ENCODE measurements around the gene LTBP3.
A peak's percentile ranks its signal among the peaks of the same experiment; 100 is the strongest.

LTBP3 gene

GRCh38 chr11:65585396-65586246 is 27.5 kb upstream of the LTBP3 start:
- no peak for DNase-seq

DNA sequence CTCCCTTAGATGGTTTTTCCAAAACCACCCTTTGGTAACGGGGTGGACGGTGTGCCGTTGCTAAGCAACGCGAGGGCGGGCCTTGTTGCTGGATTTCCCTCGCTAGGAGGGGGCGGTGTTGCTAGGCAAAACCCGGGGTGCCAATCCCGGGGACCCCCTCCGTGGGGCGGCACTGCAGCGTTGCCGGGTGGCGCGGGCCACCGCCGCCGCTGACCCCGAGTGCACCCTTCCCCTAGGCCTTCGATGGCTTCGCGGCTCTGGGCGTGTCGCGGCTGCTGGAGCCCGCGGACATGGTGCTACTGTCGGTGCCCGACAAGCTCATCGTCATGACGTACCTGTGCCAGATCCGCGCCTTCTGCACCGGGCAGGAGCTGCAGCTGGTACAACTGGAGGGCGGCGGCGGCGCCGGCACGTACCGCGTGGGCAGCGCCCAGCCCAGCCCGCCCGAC is 26.6 kb upstream of the LTBP3 start:
- no peak for DNase-seq

- no peak for DNase-seq
Observed at GRCh38 chr11:65584106-65584505, 25.9 kb upstream of the LTBP3 start.

- no peak for DNase-seq
Observed at GRCh38 chr11:65583589-65583988, 25.4 kb upstream of the LTBP3 start.

DNA sequence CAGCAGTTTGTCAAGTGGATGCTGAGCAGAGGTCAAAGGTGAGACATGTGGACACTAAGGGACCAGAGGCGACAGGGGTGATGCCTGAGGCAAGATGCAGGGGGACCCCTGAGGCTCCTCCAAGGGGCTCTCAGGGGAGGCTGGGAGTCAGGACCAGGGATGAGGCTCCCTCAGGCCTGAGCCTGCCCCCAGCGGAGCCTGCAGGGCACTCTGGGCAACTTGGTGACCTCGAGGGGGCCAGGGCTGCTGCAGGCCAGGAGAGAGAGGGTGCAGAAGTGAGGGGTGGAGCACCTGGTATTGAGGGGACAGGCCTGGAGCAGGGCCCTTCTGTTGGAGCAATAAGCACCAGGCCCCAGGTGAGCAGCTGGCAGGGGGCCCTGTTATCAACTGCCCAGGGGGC is 23.8 kb upstream of the LTBP3 start:
- DNase-seq = no peak

DNA sequence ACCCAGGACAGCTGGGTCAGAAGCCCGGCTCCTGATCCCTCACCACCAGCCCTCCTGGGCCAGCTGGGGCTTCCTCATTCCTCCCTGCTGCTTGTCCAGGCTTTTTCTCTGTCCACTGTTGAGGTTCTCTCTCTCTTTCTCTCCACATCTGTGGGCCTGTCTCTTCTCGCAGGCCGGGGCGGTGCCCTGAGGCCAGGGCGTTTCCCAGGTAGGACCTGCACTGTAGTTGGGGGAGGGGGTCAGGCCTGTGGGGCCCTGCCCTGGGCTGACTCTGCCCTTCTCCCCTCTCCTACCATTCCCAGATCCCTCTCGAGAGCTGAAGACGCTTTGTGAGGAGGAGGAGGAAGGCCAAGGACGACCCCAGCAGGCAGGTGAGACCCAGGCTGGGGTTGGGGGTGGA is 22.6 kb upstream of the LTBP3 start:
- no peak for DNase-seq

DNA sequence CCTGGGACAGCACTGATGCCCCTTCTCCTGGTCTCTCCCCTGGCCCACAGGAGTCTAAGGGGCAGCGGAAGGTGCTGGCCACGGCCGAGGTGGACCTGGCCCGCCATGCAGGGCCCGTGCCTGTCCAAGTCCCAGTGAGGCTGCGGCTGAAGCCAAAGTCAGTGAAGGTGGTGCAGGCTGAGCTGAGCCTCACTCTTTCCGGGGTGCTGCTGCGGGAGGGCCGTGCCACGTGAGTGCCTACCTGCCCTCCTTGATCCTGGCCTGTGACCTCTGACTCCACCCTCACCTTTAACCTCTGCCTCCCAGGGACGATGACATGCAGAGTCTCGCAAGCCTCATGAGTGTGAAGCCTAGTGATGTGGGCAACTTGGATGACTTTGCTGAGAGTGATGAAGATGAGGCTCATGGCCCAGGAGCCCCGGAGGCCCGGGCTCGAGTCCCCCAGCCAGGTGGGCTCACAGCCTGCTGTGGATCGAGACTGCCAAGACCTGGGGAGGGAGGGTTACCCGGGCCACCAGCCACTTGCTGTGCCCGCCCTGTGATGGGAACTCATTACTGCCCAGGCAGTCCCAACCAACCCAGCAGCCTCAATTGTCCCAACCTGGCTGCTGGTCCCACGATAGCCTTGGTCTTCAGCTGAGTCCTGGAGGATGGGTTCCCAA is 22.0 kb upstream of the LTBP3 start:
- no peak for DNase-seq

DNA sequence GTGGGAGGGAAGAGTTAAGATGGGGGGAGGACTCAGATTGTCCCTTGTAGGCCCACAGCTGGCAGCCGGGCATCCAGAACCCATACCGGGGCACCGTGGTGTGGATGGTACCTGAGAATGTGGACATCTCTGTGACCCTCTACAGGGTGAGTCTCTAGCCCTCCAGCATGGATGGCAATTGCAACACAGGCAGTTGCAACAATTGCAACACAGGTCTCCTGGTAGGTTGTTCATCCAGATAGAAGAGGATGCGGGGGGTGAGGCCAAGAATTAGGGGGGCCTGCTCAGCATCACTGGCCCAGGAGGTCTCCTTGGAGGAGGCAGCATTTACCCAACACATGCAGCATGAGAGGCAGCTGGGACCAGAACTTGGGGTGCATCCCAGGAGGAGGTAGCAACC is 21.1 kb upstream of the LTBP3 start:
- DNase-seq = no peak

GRCh38 chr11:65578667-65579066 is 20.5 kb upstream of the LTBP3 start:
- no peak for DNase-seq

DNA sequence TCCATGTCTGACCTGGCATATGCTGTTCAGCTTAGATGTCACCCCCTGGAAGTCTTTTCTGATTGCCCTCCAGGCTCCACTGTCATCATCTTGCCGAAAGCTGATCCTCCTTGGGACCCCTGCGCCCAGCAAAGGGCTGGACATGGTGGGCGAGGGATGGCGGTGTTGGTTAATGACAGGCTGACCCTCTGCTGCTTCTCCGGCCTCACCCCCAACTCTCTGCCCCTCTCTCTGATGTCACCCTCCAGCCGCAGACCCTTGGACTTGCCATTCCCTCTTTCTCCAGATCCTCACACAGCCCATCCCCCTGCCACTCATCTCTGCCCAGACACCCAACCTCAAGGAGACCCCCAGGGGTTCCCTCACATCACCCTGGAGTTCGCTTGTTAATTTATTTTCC is 20.0 kb upstream of the LTBP3 start:
- DNase-seq = no peak

DNA sequence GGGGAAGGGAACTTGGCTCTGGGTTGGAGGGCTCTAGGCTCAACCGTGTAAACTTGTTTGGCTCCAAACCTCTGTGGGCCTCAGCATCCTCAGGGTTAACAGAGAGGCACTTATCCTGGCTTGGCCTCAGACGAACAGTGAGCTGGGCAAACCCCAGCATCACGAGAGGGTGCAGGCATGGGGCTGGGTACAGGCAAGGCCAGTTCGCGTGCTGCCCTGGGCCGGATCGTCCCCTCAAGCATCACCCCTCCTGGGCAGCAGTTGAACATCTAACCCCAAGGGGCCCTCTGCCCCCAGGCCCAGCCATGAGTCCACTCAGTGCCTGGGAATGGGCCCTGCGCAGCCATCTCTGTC is 19.6 kb upstream of the LTBP3 start:
- no peak for DNase-seq

DNA sequence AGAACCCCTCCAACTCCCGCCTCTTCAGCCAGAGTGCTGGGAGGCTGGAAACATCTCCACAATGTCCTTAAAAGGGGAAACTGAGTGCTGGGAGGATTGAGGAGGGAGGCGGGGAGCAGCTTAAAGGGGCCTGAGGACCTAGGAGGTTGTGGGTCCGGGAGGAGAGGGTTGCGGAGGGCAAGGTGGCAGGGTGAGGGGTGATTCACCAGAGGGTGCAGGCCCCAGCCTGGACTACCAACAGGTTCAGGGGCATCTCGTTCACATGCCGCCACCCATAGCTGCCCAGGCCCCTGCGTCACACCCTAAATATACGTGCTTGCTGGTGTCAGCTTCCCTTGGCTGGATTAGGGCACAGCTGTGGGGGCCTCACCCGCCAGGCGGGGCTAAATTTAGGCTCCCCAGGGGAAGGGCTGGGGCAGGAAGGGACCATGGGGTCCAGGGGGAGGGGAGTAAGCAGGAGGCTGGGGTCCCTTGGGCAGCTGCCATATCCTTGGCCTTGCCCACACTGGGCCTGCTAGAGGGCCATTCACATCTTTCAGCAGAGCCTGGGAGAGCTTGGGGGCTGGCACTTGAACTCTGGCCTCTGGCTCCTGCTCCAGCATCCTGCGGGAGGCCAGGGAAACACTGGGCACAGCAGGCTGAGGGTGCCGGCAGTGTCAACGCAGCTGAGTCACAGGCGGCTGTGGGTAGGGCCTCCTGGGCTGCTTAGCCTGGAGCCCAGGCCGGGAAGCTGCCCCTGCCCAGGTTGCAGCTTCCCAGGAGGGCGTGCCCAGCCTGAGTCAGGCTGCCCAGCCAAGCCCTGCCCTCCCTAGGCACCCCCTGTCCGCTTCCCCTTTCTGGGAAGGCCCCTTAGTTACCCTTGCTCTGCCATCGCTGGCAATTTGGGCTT is 19.0 kb upstream of the LTBP3 start:
- no peak for DNase-seq

- DNase-seq = no peak
Observed at GRCh38 chr11:65576232-65576866, 18.2 kb upstream of the LTBP3 start.

- no peak for DNase-seq
Observed at GRCh38 chr11:65575568-65576231, 17.5 kb upstream of the LTBP3 start, which contains the start of gene EHBP1L1. TSS of gene EHBP1L1 (plus strand) at chr11:65576053. CDS start at chr11:65576303, 250 bp downstream.

GRCh38 chr11:65574811-65575567 is 16.8 kb upstream of the LTBP3 start:
- no peak for DNase-seq

DNA sequence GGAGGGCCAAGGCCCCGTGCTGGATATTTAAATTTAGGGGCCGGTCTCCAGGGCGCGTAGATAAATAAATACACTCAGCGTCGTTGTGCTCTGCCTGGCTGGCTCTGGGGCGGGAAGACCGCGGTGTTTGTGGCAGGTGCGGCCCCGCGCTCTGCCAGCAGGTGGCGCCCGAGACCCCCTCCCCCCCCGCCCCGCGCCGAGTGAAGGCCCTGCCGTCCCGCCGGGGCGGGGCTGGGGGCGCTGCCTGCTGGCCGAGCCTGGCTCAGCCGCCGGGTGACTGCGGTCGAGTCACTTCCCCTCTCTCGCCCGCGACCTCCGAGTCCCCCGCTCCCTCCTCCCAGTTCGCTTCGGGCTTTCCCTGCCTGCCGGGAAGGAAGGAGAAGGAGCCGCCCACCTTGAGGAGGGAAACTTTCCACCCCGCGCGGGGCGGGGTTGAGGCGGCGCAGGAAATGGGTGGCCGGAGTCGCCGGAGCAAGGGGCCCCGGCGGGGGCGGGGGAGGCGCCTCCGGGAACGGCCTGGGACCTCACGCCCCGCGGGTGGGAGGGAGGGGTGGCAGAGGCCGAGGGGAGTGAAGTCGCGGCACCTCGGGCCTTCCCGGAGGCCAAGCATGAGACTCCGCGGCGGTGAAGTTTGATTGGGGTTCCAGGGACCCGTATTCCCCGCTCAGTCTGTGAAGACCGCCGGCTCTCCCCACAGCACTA is 16.1 kb upstream of the LTBP3 start:
- DNase-seq = peak; percentile 66

- DNase-seq = no peak
Observed at GRCh38 chr11:65573391-65574079, 15.4 kb upstream of the LTBP3 start.

GRCh38 chr11:65572356-65573051 is 14.3 kb upstream of the LTBP3 start, which contains the start of gene FAM89B:
TSS of gene FAM89B (plus strand) at chr11:65572538. CDS start at chr11:65572670, 132 bp downstream.
- DNase-seq = peak; percentile 68

GRCh38 chr11:65571940-65572339 is 13.8 kb upstream of the LTBP3 start:
- peak; percentile 41 for DNase-seq

Measured in NCI-H526 treated with DMSO at 0.1 percent for 48 hours (cell line).